Endodermal cell (in vitro differentiated cells): ENCODE results near the gene OGDHL. TPM values are rescaled to one million over a fixed set of nuclear protein-coding genes. Genes with fewer than 3 reads are reported as not detected.

Experiments used
- DNase-seq: peaks from one replicate; pipeline ENCODE4 v3.0.0-alpha.2; 2017
- H3K27ac ChIP-seq: 2 replicates; pipeline ENCODE4 v1.5.1; 2013; ENCODE audit warnings: mild to moderate bottlenecking, low read depth, low read length, moderate library complexity
- H3K27me3 ChIP-seq: 2 replicates; pipeline ENCODE4 v1.6.1; 2013; ENCODE audit warnings: mild to moderate bottlenecking, low read length, moderate library complexity; ENCODE audit not compliant: insufficient read depth, control insufficient read depth, poor library complexity, severe bottlenecking
- H3K36me3 ChIP-seq: 2 replicates; pipeline ENCODE4 v1.7.0; 2013; ENCODE audit warnings: mild to moderate bottlenecking, low read length, moderate library complexity; ENCODE audit not compliant: control insufficient read depth, insufficient read depth
- H3K4me1 ChIP-seq: one replicate; pipeline ENCODE4 v1.7.0; 2013; ENCODE audit warnings: low read length; ENCODE audit not compliant: control insufficient read depth, insufficient read depth
- H3K4me3 ChIP-seq: 2 replicates; pipeline ENCODE4 v1.5.1; 2013; ENCODE audit warnings: mild to moderate bottlenecking, low read length, moderate library complexity
- H3K9ac ChIP-seq: 2 replicates; pipeline ENCODE4 v1.6.1; 2013; ENCODE audit warnings: mild to moderate bottlenecking, low read length, moderate library complexity; ENCODE audit not compliant: poor library complexity, severe bottlenecking; ENCODE audit errors: extremely low read depth
- H3K9me3 ChIP-seq: 2 replicates; pipeline ENCODE4 v1.6.1; 2013; ENCODE audit warnings: mild to moderate bottlenecking, low read length, moderate library complexity; ENCODE audit not compliant: control insufficient read depth
- H3K27ac Mint-ChIP-seq: 2 replicates; pipeline ENCODE4 v1.8.0; 2020; ENCODE audit warnings: mixed read lengths
- H3K27me3 Mint-ChIP-seq: 2 replicates; pipeline ENCODE4 v1.8.0; 2021; ENCODE audit warnings: mild to moderate bottlenecking, mixed read lengths; ENCODE audit not compliant: insufficient read depth
- H3K36me3 Mint-ChIP-seq: 2 replicates; pipeline ENCODE4 v1.8.0; 2020; ENCODE audit warnings: low read depth, mixed read lengths
- H3K4me1 Mint-ChIP-seq: 2 replicates; pipeline ENCODE4 v1.8.0; 2020; ENCODE audit warnings: mixed read lengths
- H3K4me3 Mint-ChIP-seq: 2 replicates; pipeline ENCODE4 v1.8.0; 2020; ENCODE audit warnings: mild to moderate bottlenecking, moderate library complexity, mixed read lengths
- H3K9me3 Mint-ChIP-seq: 2 replicates; pipeline ENCODE4 v1.8.0; 2020; ENCODE audit warnings: mild to moderate bottlenecking, mixed read lengths
- WGBS, 2 experiments: methylation state at CpG; one replicate each; pipeline versions ENCODE4 v1.1.5 to v1.1.7; 2013; ENCODE audit warnings: missing lambda C conversion rate in 2 of 2, mixed read lengths in 1 of 2; ENCODE audit not compliant: insufficient coverage in 1 of 2, insufficient read length in 1 of 2; 5-methylcytosine and 5-hydroxymethylcytosine counted together
- total RNA-seq, 2 donors: library from RNA; stranded (reverse); fragmentation: NEBNext Ultra II Directional in 1 of 2; extraction: Animal tissue kit (Norgen Biotek cat#: 25700) in 1 of 2; gene quantifications; 2 replicates in 1 of 2; 3 replicates in 1 of 2; pipeline ENCODE4 v1.2.1, GENCODE V29; 2021
- TF ChIP-seq, protein P1 (sequence below): fragments of 200-600 bp; sonication (generic); conservative IDR thresholded peaks from 2 replicates; pipeline ENCODE4 v1.5.0; 2021; ENCODE audit warnings: antibody characterized with exemption, mild to moderate bottlenecking

The OGDHL gene
- total RNA-seq, 2 donors from 2014 or later = 13.0 to 14.6 TPM

DNA sequence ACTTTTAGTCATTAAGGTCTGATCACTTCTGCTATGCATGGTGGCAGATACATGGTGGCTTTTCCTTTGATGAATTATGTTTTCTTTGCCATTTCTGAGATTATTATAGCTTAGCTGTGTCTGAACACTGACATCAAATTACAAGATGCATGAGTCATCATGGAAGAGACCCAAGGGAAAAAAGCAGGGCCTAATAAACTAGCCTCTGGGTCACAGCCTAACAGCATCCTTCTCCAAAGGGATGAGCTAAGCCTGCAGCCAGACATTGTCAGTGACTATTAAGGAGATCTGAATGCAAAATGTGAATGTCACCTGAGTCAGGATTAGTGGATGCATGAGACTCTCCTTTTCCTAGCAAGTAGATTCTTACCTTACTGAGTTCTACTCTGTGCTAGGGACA lies 19.1 kb upstream of the OGDHL start:
- no peak overlapping the region for H3K4me3 ChIP-seq
- H3K36me3 Mint-ChIP-seq = no peaks in the 10 kb centered on the region
- DNase-seq = no peak
- no peaks in the 10 kb centered on the region for H3K9me3 ChIP-seq
- H3K9me3 Mint-ChIP-seq = no peaks in the 10 kb centered on the region
- no peak overlapping the region for H3K27ac Mint-ChIP-seq
- no peaks in the 10 kb centered on the region for H3K4me1 ChIP-seq
- H3K9ac ChIP-seq = no peak overlapping the region
- no peak overlapping the region for H3K27ac ChIP-seq
- no peaks in the 10 kb centered on the region for H3K27me3 Mint-ChIP-seq
- no peaks in the 10 kb centered on the region for H3K36me3 ChIP-seq
- no peaks in the 10 kb centered on the region for H3K27me3 ChIP-seq
- no peak overlapping the region for H3K4me3 Mint-ChIP-seq
- H3K4me1 Mint-ChIP-seq = peaks cover 9% of the 10 kb centered on the region
- TF ChIP-seq, protein P1, sequence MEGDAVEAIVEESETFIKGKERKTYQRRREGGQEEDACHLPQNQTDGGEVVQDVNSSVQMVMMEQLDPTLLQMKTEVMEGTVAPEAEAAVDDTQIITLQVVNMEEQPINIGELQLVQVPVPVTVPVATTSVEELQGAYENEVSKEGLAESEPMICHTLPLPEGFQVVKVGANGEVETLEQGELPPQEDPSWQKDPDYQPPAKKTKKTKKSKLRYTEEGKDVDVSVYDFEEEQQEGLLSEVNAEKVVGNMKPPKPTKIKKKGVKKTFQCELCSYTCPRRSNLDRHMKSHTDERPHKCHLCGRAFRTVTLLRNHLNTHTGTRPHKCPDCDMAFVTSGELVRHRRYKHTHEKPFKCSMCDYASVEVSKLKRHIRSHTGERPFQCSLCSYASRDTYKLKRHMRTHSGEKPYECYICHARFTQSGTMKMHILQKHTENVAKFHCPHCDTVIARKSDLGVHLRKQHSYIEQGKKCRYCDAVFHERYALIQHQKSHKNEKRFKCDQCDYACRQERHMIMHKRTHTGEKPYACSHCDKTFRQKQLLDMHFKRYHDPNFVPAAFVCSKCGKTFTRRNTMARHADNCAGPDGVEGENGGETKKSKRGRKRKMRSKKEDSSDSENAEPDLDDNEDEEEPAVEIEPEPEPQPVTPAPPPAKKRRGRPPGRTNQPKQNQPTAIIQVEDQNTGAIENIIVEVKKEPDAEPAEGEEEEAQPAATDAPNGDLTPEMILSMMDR = no peak

DNA sequence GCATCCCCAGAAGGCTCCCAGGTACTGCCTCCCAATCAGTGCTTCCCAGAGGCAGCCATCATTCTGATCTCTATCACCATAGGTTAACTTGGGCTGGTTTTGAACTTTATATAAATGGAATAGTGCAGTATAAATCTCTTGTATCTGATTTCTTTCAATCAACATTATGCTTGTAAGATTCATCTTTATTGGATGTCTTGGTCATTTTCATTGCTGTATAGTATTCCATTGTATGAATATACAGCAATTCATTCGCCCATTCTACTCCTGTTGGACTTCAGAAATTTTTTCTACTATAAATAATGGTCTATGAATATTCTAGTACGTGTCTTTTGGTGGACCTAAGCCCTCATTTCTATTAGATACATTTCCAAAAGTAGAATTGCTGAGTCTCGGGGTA lies 16.1 kb upstream of the OGDHL start:
- H3K27me3 ChIP-seq = no peaks in the 10 kb centered on the region
- no peak overlapping the region for H3K27ac ChIP-seq
- Mint-ChIP-seq H3K9me3 (no peaks in the 10 kb centered on the region), H3K4me1 (peaks cover 2% of the 10 kb centered on the region), H3K36me3 (no peaks in the 10 kb centered on the region), H3K4me3 (no peak overlapping the region), H3K27me3 (no peaks in the 10 kb centered on the region), H3K27ac (no peak overlapping the region)
- WGBS, 2 experiments = 85 to 87% methylated on average over 2 of the region's 3 CpGs
- no peaks in the 10 kb centered on the region for H3K36me3 ChIP-seq
- DNase-seq = no peak
- no peaks in the 10 kb centered on the region for H3K4me1 ChIP-seq
- H3K9ac ChIP-seq = no peak overlapping the region
- no peak overlapping the region for H3K4me3 ChIP-seq
- H3K9me3 ChIP-seq = no peaks in the 10 kb centered on the region
- TF ChIP-seq, protein P1 = no peak

- DNase-seq = no peak
- no peaks in the 10 kb centered on the region for H3K36me3 Mint-ChIP-seq
- no peaks in the 10 kb centered on the region for H3K4me1 ChIP-seq
- H3K4me3 Mint-ChIP-seq = no peak overlapping the region
- H3K27ac Mint-ChIP-seq = no peak overlapping the region
- no peaks in the 10 kb centered on the region for H3K9me3 Mint-ChIP-seq
- peaks cover 11% of the 10 kb centered on the region for H3K4me1 Mint-ChIP-seq
- no peaks in the 10 kb centered on the region for H3K27me3 ChIP-seq
- H3K36me3 ChIP-seq = no peaks in the 10 kb centered on the region
- H3K9ac ChIP-seq = no peak overlapping the region
- no peaks in the 10 kb centered on the region for H3K9me3 ChIP-seq
- H3K4me3 ChIP-seq = no peak overlapping the region
- TF ChIP-seq, protein P1 = no peak
- no peak overlapping the region for H3K27ac ChIP-seq
- 95 to 100% methylated on average over 4 of the region's 4 CpGs for WGBS, 2 experiments
- no peaks in the 10 kb centered on the region for H3K27me3 Mint-ChIP-seq
Measured at GRCh38 chr10:49776851-49777250, 14.7 kb upstream of the OGDHL start.
